Measurements from ENCODE around the gene TMEM253.

The TMEM253 gene

DNA sequence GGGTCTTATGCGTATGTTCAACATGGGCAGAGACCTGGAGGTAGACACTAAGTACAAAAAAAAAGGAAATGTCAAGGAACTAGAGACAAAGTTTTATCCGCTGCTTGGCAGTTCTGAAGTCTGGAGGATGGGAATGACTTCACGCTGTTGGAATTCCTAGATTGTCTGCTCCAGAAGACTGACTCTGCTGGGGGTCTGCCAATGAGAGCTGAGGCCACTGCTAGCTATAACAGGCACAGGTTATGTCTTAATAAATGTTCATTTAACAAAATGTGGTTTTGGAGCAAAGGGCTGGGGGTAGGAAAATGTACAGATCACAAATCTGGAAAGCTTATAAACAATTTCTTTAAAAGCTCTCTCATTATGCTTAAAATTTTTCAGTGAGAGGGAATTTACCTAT is 37.4 kb upstream of the TMEM253 start:
- TF ChIP-seq GATA1 (IDR thresholded peaks at IDR 0.05; ENCODE audit: low read depth, low read length) = no peak
- TF ChIP-seq POLR2A (IDR thresholded peaks at IDR 0.05; ENCODE audit: low read length) = no peak
- no peak for DNase-seq

DNA sequence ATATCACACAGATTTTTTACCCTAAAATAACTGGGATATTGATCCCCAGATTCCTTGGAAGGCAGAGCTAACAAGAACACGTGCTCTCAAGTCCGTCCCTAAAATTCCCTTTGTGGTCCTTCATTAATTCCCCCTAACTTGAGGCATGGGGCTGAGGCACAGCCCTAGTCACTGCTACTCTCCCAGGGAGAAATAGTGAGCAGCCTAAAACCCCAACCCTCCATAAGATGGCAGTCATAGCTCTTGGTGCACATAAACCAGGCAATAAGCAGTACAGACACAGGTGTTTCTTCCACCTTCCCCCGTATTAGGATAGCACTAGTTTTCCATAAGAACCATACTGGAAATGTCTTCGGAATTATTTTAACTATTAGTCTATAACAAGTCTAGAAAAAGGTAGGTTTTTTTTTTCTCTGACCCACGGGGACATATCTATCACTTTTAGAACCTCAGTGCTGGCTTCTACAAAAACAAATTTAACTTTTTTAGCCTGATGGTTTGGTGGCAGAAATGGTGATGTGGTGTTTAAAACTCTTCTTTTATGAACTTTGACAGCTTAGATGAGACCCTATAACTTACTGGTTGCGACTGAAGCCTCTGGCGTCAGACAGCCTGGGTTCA is 33.9 kb upstream of the TMEM253 start:
- DNase-seq = no peak
- TF ChIP-seq GATA1 (IDR thresholded peaks at IDR 0.05; ENCODE audit: low read depth, low read length) (no peak), POLR2A (IDR thresholded peaks at IDR 0.05; ENCODE audit: low read length) (no peak)

- DNase-seq = peak; percentile 54 to 70
- no peak for TF ChIP-seq GATA1 (IDR thresholded peaks at IDR 0.05; ENCODE audit: low read depth, low read length)
- no peak for TF ChIP-seq POLR2A (IDR thresholded peaks at IDR 0.05; ENCODE audit: low read length)
These were observed 32.1 kb upstream of the TMEM253 start for GRCh38 chr14:21068521-21069387.

DNA sequence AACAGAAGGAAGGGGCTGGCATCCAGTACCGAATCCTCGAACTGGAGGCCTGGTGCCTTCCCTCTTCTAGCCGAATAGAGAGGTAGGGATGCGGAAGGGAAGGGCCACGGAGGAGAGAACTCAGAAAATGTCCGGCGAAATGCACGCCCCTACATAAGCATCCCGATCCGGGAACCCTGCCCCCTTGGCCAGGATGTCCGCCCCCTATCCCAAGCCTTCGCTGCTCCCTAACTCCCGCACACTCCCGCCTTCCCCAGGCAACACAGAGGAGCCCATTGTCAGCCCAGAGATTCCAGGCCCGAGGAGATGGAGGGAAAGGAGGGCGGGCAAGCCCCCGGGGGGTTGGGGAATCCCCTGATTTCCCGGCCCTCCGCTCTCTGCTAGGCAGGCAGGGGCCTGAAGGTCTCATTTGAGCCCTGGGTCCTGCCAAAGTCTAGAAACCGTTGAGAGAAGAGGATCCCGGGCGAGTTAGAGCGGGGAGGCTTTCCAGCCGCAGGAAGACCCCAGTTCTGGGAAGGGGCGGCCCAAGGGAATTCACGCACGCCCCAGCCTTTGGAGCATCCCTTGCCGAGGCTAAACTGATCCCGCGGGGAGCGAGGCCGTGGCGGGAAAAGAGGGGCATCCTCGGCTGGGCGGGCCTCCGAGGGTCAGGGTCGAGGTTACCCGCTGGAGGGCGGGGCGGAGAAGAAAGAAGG is 31.3 kb upstream of the TMEM253 start:
- TF ChIP-seq POLR2A (IDR thresholded peaks at IDR 0.05; ENCODE audit: low read length) (no peak), GATA1 (IDR thresholded peaks at IDR 0.05; ENCODE audit: low read depth, low read length) (no peak)
- no peak for DNase-seq

- DNase-seq = peak; percentile 14 to 22
- no peak for TF ChIP-seq GATA1 (IDR thresholded peaks at IDR 0.05; ENCODE audit: low read depth, low read length)
These were observed 30.7 kb upstream of the TMEM253 start, which contains the start of gene ARHGEF40 for GRCh38 chr14:21070083-21070609. Gene ARHGEF40 (plus strand): TSS chr14:21070304. CDS start chr14:21070397, 93 bp downstream.

DNA sequence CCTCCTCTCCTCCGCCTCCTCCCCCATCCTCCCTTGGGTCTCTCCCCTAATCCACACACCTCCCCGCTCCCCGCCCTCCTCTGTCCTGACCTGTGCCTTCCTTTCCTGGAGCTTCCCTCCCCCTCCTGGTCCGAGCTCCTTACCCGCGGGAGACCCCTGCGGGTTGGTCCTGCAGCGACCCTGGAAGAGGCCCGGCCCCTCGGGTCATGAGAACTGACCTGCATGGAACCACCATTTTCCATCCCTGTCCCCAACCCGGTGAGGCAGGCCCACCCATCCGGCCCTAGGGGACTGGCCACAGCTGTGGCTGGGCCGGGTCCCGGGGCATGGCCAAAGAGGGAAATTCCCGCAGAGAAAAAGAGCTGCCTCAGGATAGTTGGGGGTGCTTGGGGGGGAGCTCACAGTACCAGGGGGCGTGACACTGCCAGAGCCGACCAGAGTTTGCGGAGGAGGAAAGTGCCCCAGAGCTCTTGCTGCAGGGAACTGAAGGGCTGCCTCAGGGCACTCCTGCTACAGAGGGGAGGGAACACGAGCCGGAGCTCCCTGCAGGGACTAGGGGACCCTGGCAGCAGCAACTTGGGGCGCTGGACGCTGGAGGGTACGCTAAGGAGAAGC is 30.1 kb upstream of the TMEM253 start:
- TF ChIP-seq GATA1 (IDR thresholded peaks at IDR 0.05; ENCODE audit: low read depth, low read length) = no peak
- no peak for TF ChIP-seq POLR2A (IDR thresholded peaks at IDR 0.05; ENCODE audit: low read length)
- no peak for DNase-seq

DNA sequence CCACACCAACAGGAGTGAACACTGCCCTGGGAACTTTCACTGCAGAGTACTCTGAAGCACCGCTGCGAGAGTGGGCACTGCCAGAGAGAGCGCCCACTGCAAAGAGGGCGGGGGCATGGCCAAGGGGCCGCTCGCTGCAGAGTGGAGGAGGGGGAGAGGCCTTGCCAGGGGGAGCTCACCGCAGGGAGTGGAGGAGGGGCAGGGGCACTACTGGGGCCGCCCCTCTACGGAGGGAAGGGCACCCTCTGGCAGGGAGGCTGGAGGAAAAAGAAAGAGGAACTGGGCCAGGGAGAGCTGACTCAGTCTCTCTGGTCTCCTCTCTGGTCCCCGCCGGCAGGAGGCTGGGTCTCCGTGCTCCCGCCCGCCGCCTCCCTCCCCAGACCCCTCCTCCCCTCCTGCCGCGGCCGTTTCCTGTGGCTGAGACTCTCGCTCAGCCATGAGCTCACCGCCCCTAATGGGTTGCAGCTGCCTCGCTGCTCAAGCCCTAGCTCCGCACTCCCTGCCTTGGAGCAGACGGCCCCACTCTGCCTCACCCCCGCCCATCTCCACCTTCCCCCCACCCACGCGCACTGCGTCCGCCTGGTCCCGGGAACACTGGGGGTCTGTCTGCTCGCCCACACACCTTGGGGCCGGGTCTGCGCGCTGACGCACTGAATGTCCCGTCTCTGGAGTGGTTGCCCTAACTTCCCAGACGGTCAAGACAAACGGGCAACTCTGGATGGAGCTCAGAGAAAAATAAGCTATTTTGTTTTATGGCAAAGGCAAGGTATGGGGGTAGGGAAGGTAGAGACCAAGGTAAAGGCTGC is 29.4 kb upstream of the TMEM253 start:
- TF ChIP-seq GATA1 (IDR thresholded peaks at IDR 0.05; ENCODE audit: low read depth, low read length) (no peak), POLR2A (IDR thresholded peaks at IDR 0.05; ENCODE audit: low read length) (no peak)
- DNase-seq = no peak

DNA sequence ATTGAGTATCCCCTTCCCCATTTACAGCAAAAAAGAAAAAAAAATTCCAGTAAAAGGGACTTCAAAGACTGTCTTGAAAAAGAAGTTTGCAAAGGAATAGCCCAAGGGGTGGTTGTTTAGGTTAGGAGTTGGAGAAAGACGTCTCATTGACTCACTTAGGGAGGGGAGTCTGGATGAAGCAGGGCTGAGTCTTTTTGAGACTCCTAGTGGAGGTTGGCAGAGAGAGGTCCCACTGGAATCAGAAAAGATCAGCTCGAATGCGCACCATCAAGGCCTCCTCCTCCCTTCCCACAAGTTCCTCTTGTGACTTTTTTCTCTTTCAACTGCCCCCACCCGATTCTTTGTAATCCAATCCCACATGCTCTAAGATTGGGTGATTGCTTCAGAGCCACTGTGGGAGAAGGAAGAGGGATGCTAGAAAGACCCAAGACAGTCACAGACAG is 28.8 kb upstream of the TMEM253 start:
- no peak for DNase-seq

GRCh38 chr14:21072781-21073339 is 28.0 kb upstream of the TMEM253 start:
- TF ChIP-seq POLR2A (IDR thresholded peaks at IDR 0.05; ENCODE audit: low read length) = no peak
- no peak for TF ChIP-seq GATA1 (IDR thresholded peaks at IDR 0.05; ENCODE audit: low read depth, low read length)
- no peak for DNase-seq

More for the DNA sequence above, 28.8 kb upstream of the TMEM253 start:
- no peak for TF ChIP-seq GATA1 (IDR thresholded peaks at IDR 0.05; ENCODE audit: low read depth, low read length)
- no peak for TF ChIP-seq POLR2A (IDR thresholded peaks at IDR 0.05; ENCODE audit: low read length)

- TF ChIP-seq POLR2A (IDR thresholded peaks at IDR 0.05; ENCODE audit: low read length) (no peak), GATA1 (IDR thresholded peaks at IDR 0.05; ENCODE audit: low read depth, low read length) (no peak)
- DNase-seq = no peak
These were observed 26.9 kb upstream of the TMEM253 start for GRCh38 chr14:21073921-21074320.

- DNase-seq = no peak
These were observed 26.2 kb upstream of the TMEM253 start for GRCh38 chr14:21074398-21075272.

More at GRCh38 chr14:21074398-21075272, 26.2 kb upstream of the TMEM253 start:
- TF ChIP-seq POLR2A (IDR thresholded peaks at IDR 0.05; ENCODE audit: low read length) (no peak), GATA1 (IDR thresholded peaks at IDR 0.05; ENCODE audit: low read depth, low read length) (no peak)
